HG02870 (cell line): ENCODE measurements around the gene GLRB.
"Not testable (repeated sequence)": the region's sequence is repeated elsewhere in the genome, so short reads cannot be mapped to it uniquely, and the experiment has no call there.

ENCODE experiments used
- ATAC-seq: cut with Tn5 transposase; IDR thresholded peaks from one replicate; pipeline ENCODE4 v1.9.1; 2021; ENCODE audit warnings: mild to moderate bottlenecking, moderate library complexity; ENCODE audit not compliant: unreplicated experiment

GLRB gene

GRCh38 chr4:157121401-157121800 lies 45.5 kb downstream of the GLRB start:
- ATAC-seq, result no peak

DNA sequence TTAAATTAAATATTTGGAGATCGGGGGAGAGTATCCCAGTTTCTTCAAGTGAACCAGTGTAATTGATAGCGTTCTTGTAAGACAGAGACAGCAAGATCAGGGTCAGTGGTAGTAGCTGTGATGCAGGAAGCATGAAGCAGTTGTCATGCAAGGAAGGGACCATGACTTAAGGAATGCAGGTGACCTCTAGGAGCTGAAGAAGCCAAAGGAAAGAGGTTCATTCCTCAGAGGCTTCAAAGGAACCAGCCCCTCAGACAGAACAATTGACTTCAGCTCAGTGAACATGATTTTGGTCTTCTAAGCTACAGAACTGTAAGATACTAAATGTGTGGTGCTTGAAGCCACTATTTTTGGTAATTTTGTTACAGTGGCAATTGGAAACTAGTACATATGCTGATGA lies 51.6 kb downstream of the GLRB start:
- ATAC-seq, result no peak

DNA sequence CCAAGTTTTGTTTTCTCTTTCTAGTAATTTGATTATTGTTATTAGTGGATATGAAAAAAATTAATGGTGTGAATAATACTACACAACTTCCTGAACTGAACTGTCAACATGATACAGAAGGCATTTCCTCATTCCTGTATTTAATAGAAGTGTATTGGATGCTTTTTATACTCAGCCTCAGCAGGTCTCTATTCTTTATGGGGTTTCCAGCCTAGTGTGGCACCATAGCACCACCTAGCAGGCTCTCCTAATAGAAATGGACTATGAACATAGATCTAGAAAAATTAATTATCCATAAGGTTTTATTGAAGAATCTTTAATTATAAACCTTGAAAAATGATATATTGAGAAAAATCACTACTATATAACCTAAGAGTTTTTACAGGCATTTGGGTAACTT lies 52.4 kb downstream of the GLRB start:
- no peak for ATAC-seq

DNA sequence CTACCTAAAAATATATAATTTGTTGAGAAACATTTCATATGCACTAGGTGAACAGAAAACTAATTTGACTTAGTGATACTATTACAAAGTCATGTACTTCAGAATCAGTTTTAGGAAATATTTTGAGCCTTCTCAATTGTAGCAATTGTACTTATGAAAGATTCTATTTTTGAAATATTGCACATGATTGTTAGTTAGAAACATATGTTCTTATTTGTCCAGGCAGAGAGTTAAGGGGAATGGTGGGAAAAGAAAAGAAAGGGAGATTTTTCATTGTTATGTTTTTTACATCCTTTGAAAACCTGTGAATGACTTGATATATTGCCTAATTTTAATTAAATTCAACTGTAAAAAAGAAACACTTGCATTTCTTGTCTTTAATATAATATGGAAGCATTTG lies 66.0 kb downstream of the GLRB start:
- no peak for ATAC-seq

DNA sequence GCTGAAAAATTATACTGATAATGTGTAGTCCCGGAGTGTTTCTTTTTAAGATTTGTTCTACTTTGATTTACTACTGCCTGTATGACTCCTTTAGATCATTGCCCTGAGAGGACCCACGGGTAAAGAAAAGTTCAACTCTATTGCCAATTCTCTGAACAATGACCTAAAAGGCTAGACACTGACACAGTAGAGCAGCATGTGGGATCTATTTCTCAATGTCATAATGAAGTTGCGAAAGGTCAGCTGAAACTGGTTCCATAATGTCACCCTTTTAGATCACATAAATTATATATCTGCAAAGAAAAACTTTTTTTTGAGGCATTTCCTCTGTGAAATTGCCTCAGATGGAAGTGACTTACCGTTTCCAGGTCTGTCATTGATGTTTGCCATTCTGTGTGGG lies 67.4 kb downstream of the GLRB start:
- ATAC-seq, result no peak

DNA sequence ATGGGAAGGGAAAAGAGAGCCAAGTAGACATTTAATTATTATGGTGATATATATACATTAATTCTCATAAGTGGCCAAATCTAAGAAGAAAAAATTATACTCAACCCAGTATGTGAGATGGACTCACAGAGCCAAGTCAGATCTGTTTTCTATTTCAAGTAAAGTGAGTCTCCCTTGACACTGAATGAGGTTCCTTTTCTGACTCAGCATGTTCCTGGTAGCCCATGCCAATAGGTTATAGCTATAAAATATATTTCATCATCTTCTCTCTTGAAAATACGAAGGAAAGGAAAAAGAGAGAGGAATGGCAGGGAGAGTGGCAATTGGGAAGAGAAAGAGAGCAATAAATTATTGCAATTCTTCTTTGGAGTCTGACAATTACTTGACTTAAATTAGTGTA lies 75.8 kb downstream of the GLRB start:
- no peak for ATAC-seq

GRCh38 chr4:157165935-157166610 lies 90.1 kb downstream of the GLRB start:
- no peak for ATAC-seq

DNA sequence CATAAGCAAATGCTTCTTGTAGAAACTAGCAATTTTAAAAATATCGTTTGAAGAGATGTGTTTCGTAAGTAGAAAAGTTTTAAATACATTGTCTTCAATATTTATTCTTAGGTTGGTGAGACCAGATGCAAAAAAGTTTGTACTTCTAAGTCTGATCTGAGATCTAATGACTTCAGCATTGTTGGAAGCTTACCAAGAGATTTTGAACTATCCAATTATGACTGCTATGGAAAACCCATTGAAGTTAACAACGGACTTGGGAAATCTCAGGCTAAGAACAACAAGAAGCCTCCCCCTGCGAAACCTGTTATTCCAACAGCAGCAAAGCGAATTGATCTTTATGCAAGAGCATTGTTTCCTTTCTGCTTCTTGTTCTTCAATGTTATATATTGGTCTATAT lies 94.4 kb downstream of the GLRB start:
- ATAC-seq, result no peak

GRCh38 chr4:157172011-157172410 lies 96.1 kb downstream of the GLRB start:
- no peak for ATAC-seq

DNA sequence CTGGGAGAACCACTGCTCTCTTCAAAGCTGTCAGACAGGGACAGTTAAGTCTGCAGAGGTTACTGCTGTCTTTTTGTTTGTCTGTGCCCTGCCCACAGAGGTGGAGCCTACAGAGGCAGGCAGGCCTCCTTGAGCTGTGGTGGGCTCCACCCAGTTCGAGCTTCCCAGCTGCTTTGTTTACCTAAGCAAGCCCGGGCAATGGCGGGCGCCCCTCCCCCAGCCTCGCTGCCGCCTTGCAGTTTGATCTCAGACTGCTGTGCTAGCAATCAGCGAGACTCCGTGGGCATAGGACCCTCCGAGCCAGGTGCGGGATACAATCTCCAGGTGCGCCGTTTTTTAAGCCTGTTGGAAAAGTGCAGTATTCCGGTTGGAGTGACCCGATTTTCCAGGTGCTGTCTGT lies 104.3 kb downstream of the GLRB start:
- ATAC-seq, result not testable (repeated sequence)

DNA sequence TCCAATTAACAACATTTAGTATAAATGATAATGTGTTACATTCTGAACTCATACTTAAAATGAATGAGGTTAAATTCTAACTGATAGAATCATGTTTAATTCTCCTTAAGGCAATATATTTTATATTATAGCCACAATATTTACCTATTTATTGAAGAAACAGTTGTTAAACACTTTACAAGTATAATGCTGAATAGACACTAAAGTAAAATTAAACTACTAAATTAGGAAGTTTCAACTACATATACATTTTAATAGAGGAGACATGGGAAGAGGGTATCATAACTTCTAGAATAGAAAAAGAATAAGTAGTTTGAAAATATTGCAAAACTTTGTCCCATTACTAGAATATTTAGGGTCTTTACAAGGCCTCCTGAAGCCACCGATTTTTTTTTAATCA lies 108.3 kb downstream of the GLRB start:
- no peak for ATAC-seq

DNA sequence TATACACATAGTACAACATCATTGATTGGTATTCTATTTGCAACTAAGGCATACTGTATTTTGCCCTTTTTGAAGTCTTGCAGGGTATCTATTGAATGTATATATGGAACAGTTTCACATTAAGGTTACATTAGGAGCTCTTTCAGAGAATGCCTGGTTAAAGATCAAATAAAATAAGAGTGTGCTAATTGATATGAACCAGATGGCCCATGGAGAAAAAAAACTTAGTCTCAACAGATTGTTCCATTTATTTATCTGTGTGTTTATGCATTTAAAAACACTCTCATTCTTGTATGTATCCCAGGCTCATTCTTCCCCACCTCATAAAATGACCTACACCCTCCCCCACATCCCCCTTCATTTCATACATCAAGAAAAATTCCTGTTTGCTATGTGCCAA lies 109.4 kb downstream of the GLRB start:
- ATAC-seq, result no peak

GRCh38 chr4:157195374-157195773 lies 119.4 kb downstream of the GLRB start:
- ATAC-seq, result no peak

GRCh38 chr4:157196046-157196445 lies 120.1 kb downstream of the GLRB start:
- ATAC-seq, result no peak

- no peak for ATAC-seq
Measured at GRCh38 chr4:157204634-157205244, 128.8 kb downstream of the GLRB start.

- ATAC-seq, result no peak
Measured at GRCh38 chr4:157217708-157218107, 141.8 kb downstream of the GLRB start.

DNA sequence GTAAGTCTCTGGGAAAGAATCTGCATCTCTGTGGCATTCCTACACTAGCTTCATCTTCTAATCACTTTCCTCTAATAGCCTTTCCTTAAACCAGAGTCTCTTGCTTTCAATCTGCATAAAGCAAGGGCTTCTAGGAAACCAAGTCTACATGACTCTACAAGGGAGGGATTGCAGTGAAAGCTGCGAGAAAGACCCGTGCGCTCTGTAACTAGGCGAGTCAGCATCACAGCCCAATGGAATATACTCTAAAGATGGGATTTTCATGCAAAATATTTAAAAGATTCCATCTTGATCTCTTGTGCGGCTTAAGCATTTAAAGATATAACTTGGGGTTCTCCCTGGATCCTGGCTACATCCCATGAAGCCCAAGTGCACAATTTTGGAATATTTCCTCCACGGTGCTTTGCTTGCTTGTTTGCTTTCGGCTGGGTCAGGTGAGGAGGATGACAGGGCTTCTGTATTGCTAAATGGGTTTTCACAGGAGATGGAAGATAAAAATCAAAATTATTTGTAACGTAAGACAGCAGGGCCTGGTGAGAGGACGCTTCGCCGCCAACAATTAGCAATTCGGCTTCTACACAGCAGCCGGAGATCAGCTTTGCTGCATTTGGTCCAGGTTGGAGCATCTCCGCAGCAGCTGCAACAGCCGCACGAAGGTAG lies 143.9 kb downstream of the GLRB start:
- ATAC-seq, result no peak

DNA sequence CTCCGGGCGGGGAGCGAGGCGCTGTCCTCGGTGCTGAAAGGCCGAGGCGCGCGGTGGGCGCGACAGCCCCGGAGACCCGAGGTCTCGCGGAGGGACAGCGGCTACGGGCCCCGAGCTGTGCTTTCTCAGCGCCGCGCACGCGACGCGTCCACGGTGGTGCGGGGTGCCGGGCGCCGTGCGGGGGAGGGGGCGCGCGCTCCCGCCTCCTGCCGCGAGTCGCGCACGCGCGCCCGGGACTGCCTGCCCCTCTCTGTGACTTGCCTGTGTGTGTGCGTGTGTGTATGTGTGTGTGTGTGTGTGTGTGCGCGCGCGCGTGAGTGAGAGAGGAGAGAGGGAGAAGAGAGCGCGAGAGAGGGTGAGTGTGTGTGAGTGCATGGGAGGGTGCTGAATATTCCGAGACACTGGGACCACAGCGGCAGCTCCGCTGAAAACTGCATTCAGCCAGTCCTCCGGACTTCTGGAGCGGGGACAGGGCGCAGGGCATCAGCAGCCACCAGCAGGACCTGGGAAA lies 144.5 kb downstream of the GLRB start, which contains the start of gene GRIA2:
Gene GRIA2 (plus strand): TSS at position 358 of the 511 bp plus-strand sequence. CDS start 315 bp downstream, outside the sequence.
- ATAC-seq, result no peak

- no peak for ATAC-seq
Measured at GRCh38 chr4:157221426-157221894, 145.5 kb downstream of the GLRB start.
